C4-2B (cell line): ENCODE data around the gene PMFBP1.

Experiments
- H3K27ac ChIP-seq: fragments of 450-650 bp; 2 replicates; pipeline ENCODE4 v1.5.1; 2017
- ZFX ChIP-seq: fragments of 450-650 bp; IDR thresholded peaks from 2 replicates; pipeline ENCODE4 v1.6.1; 2017
- TF ChIP-seq, protein P1 (sequence below): fragments of 450-650 bp; conservative IDR thresholded peaks from 2 replicates; pipeline ENCODE4 v1.5.1; 2017; ENCODE audit warnings: mild to moderate bottlenecking

PMFBP1 gene

DNA sequence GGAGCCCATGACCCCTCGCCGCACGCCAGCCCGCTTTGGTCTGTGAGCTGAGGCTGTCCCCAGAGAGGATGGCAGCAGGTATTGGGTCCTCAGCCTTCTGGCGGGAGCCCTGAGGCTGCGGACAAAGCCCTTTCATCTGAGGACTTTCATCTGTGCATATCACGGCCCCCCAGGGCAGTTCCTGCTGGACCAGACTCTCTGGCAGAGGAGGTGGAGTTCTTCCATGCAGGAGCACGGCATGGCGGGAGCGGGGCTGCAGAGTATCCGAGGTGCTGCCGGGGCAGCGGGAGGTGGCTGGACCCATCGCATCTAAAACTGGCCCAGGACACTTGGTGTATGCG, 59.5 kb downstream of the PMFBP1 start:
- TF ChIP-seq, protein P1, sequence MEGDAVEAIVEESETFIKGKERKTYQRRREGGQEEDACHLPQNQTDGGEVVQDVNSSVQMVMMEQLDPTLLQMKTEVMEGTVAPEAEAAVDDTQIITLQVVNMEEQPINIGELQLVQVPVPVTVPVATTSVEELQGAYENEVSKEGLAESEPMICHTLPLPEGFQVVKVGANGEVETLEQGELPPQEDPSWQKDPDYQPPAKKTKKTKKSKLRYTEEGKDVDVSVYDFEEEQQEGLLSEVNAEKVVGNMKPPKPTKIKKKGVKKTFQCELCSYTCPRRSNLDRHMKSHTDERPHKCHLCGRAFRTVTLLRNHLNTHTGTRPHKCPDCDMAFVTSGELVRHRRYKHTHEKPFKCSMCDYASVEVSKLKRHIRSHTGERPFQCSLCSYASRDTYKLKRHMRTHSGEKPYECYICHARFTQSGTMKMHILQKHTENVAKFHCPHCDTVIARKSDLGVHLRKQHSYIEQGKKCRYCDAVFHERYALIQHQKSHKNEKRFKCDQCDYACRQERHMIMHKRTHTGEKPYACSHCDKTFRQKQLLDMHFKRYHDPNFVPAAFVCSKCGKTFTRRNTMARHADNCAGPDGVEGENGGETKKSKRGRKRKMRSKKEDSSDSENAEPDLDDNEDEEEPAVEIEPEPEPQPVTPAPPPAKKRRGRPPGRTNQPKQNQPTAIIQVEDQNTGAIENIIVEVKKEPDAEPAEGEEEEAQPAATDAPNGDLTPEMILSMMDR: no peak
- no peak for TF ChIP-seq ZFX
- no peak overlapping the region for H3K27ac ChIP-seq

- no peak overlapping the region for H3K27ac ChIP-seq
- no peak for TF ChIP-seq ZFX
- TF ChIP-seq, protein P1: no peak
These were observed 60.1 kb downstream of the PMFBP1 start for GRCh38 chr16:72111657-72112451.

GRCh38 chr16:72110662-72111615, 61.0 kb downstream of the PMFBP1 start:
- TF ChIP-seq, protein P1: no peak
- TF ChIP-seq ZFX: no peak
- no peak overlapping the region for H3K27ac ChIP-seq

DNA sequence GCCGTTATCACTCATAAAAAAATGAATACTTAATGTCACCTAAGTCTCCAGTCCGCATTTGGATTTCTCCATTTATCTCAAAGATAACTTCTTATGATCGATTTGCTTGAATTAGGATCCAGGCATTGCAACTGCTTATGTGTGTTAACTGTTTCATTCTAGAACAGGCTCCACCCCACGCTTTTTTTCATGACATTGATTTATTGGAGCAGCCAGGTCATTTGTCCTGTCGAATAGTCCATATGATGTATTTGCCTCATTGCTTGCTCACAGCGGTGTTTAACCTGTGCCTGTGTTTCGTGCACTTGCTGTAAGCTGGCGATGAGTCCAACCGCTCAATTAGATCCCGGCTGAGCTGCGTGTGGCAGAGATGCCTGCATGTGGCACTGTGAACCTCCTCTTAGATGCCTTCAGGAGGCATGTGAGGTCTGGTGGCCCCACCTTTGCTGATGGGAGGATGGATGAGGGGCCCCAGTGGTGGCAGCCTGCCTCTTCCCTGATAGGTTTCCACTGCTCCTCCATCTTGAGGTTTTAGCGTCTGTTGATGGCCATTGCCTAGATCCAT, 61.9 kb downstream of the PMFBP1 start:
- no peak overlapping the region for H3K27ac ChIP-seq
- TF ChIP-seq ZFX: no peak
- TF ChIP-seq, protein P1: no peak

DNA sequence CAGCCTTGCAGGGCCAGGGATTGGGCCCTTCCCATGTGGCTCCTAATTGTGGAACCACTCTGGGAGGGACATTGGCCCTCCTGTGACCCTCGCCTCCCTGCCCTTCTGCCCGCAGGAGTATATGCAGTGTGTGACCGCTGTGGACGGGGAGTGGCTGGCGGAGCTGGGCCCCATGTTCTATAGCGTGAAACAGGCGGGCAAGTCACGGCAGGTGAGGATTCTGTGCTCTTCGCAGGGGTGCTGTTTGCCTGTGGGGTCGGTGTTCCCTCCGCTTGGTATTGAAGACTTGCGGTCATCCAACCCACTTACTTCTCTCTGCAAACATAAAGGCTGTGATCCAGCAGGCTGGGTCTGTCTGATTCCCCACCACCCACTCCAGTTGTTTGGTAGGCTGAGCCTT, 62.7 kb downstream of the PMFBP1 start:
- TF ChIP-seq ZFX: no peak
- TF ChIP-seq, protein P1: no peak
- no peak overlapping the region for H3K27ac ChIP-seq

- no peak overlapping the region for H3K27ac ChIP-seq
- TF ChIP-seq, protein P1: no peak
- no peak for TF ChIP-seq ZFX
These were observed 63.4 kb downstream of the PMFBP1 start for GRCh38 chr16:72108353-72109102.
